NCI-H1694 treated with DMSO at 0.1 percent for 48 hours (cell line): ENCODE results near the gene GABRA5.

Source experiments
- DNase-seq: peaks from one replicate; lab custom pipeline; 2025; lab: John Stamatoyannopoulos, UW

GABRA5 gene

GRCh38 chr15:26928051-26928450 is 61.2 kb downstream of the GABRA5 start:
- DNase-seq: no peak

GRCh38 chr15:26929588-26929987 is 62.7 kb downstream of the GABRA5 start:
- DNase-seq: no peak

- DNase-seq: no peak
These were observed 68.0 kb downstream of the GABRA5 start for GRCh38 chr15:26934848-26935247.

- DNase-seq: no peak
These were observed 68.5 kb downstream of the GABRA5 start for GRCh38 chr15:26935322-26935721.

- no peak for DNase-seq
These were observed 69.6 kb downstream of the GABRA5 start for GRCh38 chr15:26936502-26936901.

- DNase-seq: no peak
These were observed 70.3 kb downstream of the GABRA5 start for GRCh38 chr15:26937134-26937533.

- DNase-seq: no peak
These were observed 72.5 kb downstream of the GABRA5 start for GRCh38 chr15:26939398-26939797.

- no peak for DNase-seq
These were observed 74.6 kb downstream of the GABRA5 start for GRCh38 chr15:26941489-26941888.

GRCh38 chr15:26943866-26944265 is 77.0 kb downstream of the GABRA5 start:
- DNase-seq: no peak

- no peak for DNase-seq
These were observed 78.2 kb downstream of the GABRA5 start for GRCh38 chr15:26945046-26945445.

GRCh38 chr15:26950001-26950400 is 83.1 kb downstream of the GABRA5 start:
- no peak for DNase-seq

- DNase-seq: no peak
These were observed 87.5 kb downstream of the GABRA5 start for GRCh38 chr15:26954403-26954802.

GRCh38 chr15:26967719-26968269 is 100.9 kb downstream of the GABRA5 start:
- DNase-seq: no peak

GRCh38 chr15:26968806-26969205 is 101.9 kb downstream of the GABRA5 start:
- DNase-seq: no peak

- DNase-seq: no peak
These were observed 103.9 kb downstream of the GABRA5 start, which contains the start of gene GABRG3 for GRCh38 chr15:26970712-26971210. GABRG3 (plus strand) TSS chr15:26971181.

GRCh38 chr15:26971271-26972018 is 104.6 kb downstream of the GABRA5 start:
- DNase-seq: no peak

GRCh38 chr15:26972636-26973035 is 105.8 kb downstream of the GABRA5 start:
- DNase-seq: no peak

GRCh38 chr15:26974120-26974780 is 107.4 kb downstream of the GABRA5 start:
- DNase-seq: peak; percentile 4

GRCh38 chr15:26981492-26981891 is 114.6 kb downstream of the GABRA5 start:
- no peak for DNase-seq

- no peak for DNase-seq
These were observed 117.0 kb downstream of the GABRA5 start for GRCh38 chr15:26983822-26984221.

- no peak for DNase-seq
These were observed 118.2 kb downstream of the GABRA5 start for GRCh38 chr15:26985050-26985449.

GRCh38 chr15:26996250-26996649 is 129.4 kb downstream of the GABRA5 start:
- no peak for DNase-seq
